HCT116 (cell line): ENCODE data around the gene TMEM131. TPM values are rescaled to one million over a fixed set of nuclear protein-coding genes. Genes with fewer than 3 reads are reported as not detected.

ENCODE experiments used
- ATAC-seq: fragments of 200-7000 bp; cut with Tn5 transposase; 2 replicates; pipeline ENCODE4 v1.9.1; 2020; ENCODE audit warnings: mild to moderate bottlenecking, moderate library complexity
- BruUV-seq: library from RNA; stranded (reverse); fragments of 400-500 nt; replicated peaks from 2 replicates; lab custom pipeline; 2021; lab: Mats Ljungman, UMichigan
- CTCF ChIA-PET: fragments of 300-600 bp; sonication (Branson Sonifier 250); formaldehyde crosslinking; loops from one replicate; lab custom pipeline; 2021; ENCODE audit warnings: antibody characterized with exemption; lab: Charles Lee
- POLR2A ChIA-PET: fragments of 300-600, 350-600 bp; sonication (Branson Sonifier 250); formaldehyde crosslinking; loops from one replicate; lab custom pipeline; 2021; ENCODE audit warnings: antibody characterized with exemption; lab: Charles Lee
- RAD21 ChIA-PET, 2 experiments: fragments of 300-600 bp; sonication (Branson Sonifier 250); formaldehyde crosslinking; loops; one replicate each; lab custom pipeline; 2023; ENCODE audit warnings: low total read pairs in 2 of 2; ENCODE audit not compliant: uncharacterized antibody in 2 of 2, unreplicated experiment in 2 of 2, low non-redundant PET in 1 of 2; lab: Charles Lee
- DNase-seq: peaks from one replicate; pipeline ENCODE4 v3.0.0-alpha.2; 2010; ENCODE audit warnings: low read depth, low spot score
- H2AFZ ChIP-seq: fragments of 200-600 bp; shearing (Covaris generic), sonication (generic); 2 replicates; pipeline ENCODE4 v1.6.1; 2017; ENCODE audit warnings: low read depth, mixed run types, mixed read lengths, antibody characterized with exemption, low read length; ENCODE audit not compliant: poor library complexity, severe bottlenecking
- H3K27ac ChIP-seq: 2 replicates; pipeline ENCODE4 v1.5.1; 2012; ENCODE audit warnings: low read depth, low read length
- H3K27me3 ChIP-seq: fragments of 200-600 bp; sonication (generic); 2 replicates; pipeline ENCODE4 v1.6.1; 2016; ENCODE audit warnings: mixed run types, low read length, mixed read lengths; ENCODE audit not compliant: insufficient read depth
- H3K36me3 ChIP-seq, 2 experiments: fragments of 200-500 bp in 1 of 2; fragments of 200-600 bp in 1 of 2; sonication (Bioruptor generic) in 1 of 2; sonication (generic) in 1 of 2; 2 replicates each; pipeline versions ENCODE4 v1.5.1 to v1.6.1; 2014 to 2016; ENCODE audit warnings: low read length in 2 of 2, inconsistent platforms in 1 of 2, mixed read lengths in 1 of 2, mixed run types in 1 of 2; ENCODE audit not compliant: insufficient read depth in 2 of 2, control insufficient read depth in 1 of 2
- H3K4me1 ChIP-seq, 2 experiments: fragments of 200-600 bp in 1 of 2; sonication (generic) in 1 of 2; 2 replicates each; pipeline versions ENCODE4 v1.5.1 to v1.6.1; 2012 to 2017; ENCODE audit warnings: low read length in 2 of 2, inconsistent platforms in 1 of 2, mild to moderate bottlenecking in 1 of 2, mixed read lengths in 1 of 2, mixed run types in 1 of 2, moderate library complexity in 1 of 2; ENCODE audit not compliant: insufficient read depth in 2 of 2, control insufficient read depth in 1 of 2
- H3K4me2 ChIP-seq: fragments of 200-600 bp; sonication (generic); 2 replicates; pipeline ENCODE4 v1.6.1; 2017; ENCODE audit warnings: mixed run types, low read length, mixed read lengths
- H3K4me3 ChIP-seq, 2 experiments: fragments of 200-600 bp in 1 of 2; sonication (generic) in 1 of 2; replicated peaks in 1 of 2; 2 replicates each; pipeline ENCODE4 v1.5.1; 2011 to 2016; ENCODE audit warnings: low read length in 2 of 2, control low read depth in 1 of 2, low read depth in 1 of 2, mild to moderate bottlenecking in 1 of 2, mixed read lengths in 1 of 2, mixed run types in 1 of 2
- H3K79me2 ChIP-seq: fragments of 200-600 bp; sonication (generic); 2 replicates; pipeline ENCODE4 v1.6.1; 2017; ENCODE audit warnings: mild to moderate bottlenecking, mixed run types, low read length, moderate library complexity, mixed read lengths; ENCODE audit not compliant: insufficient read depth
- H3K9ac ChIP-seq: fragments of 200-600 bp; sonication (generic); 2 replicates; pipeline ENCODE4 v1.6.1; 2016; ENCODE audit warnings: low read length, mixed read lengths
- H3K9me2 ChIP-seq: fragments of 200-600 bp; sonication (generic), shearing (Covaris generic); 2 replicates; pipeline ENCODE4 v1.6.1; 2017; ENCODE audit warnings: mixed run types, mild to moderate bottlenecking, moderate library complexity; ENCODE audit not compliant: insufficient read depth
- H3K9me3 ChIP-seq, 2 experiments: fragments of 200-500 bp in 1 of 2; fragments of 200-600 bp in 1 of 2; sonication (Bioruptor generic) in 1 of 2; sonication (generic) in 1 of 2; 2 replicates each; pipeline ENCODE4 v1.6.1; 2014 to 2017; ENCODE audit warnings: low read length in 2 of 2, mixed read lengths in 2 of 2, inconsistent platforms in 1 of 2, low read depth in 1 of 2, mild to moderate bottlenecking in 1 of 2, mixed run types in 1 of 2, moderate library complexity in 1 of 2; ENCODE audit not compliant: control insufficient read depth in 1 of 2, insufficient read depth in 1 of 2
- H4K20me1 ChIP-seq: fragments of 200-600 bp; sonication (generic), shearing (Covaris generic); 2 replicates; pipeline ENCODE4 v1.6.1; 2017; ENCODE audit warnings: mixed run types, mild to moderate bottlenecking, moderate library complexity; ENCODE audit not compliant: insufficient read depth
- ATF3 ChIP-seq: IDR thresholded peaks from 2 replicates; pipeline ENCODE4 v1.6.1; 2012
- CBX3 ChIP-seq: IDR thresholded peaks from 2 replicates; pipeline ENCODE4 v1.6.1; 2012; ENCODE audit warnings: low read depth
- CEBPB ChIP-seq: IDR thresholded peaks from 2 replicates; pipeline ENCODE4 v1.6.1; 2012; ENCODE audit warnings: low read depth
- ELF1 ChIP-seq: IDR thresholded peaks from 2 replicates; pipeline ENCODE4 v1.6.1; 2012; ENCODE audit warnings: low read depth, borderline replicate concordance
- EZH2phosphoT487 ChIP-seq: fragments of 200-600 bp; IDR thresholded peaks from 2 replicates; pipeline ENCODE4 v1.6.1; 2018; ENCODE audit warnings: antibody characterized with exemption, borderline replicate concordance
- FOSL1 ChIP-seq: IDR thresholded peaks from 2 replicates; pipeline ENCODE4 v1.6.1; 2012; ENCODE audit warnings: low read depth
- MAX ChIP-seq: IDR thresholded peaks from 2 replicates; pipeline ENCODE4 v1.6.1; 2012
- POLR2A ChIP-seq: IDR thresholded peaks from 2 replicates; pipeline ENCODE4 v1.7.0; 2011; ENCODE audit warnings: borderline replicate concordance; ENCODE audit not compliant: insufficient read depth, insufficient read length; ENCODE audit errors: extremely low read depth
- RAD21 ChIP-seq: IDR thresholded peaks from 2 replicates; pipeline ENCODE4 v1.6.1; 2012; ENCODE audit warnings: low read depth, mild to moderate bottlenecking
- SRF ChIP-seq: IDR thresholded peaks from 2 replicates; pipeline ENCODE4 v1.6.1; 2012; ENCODE audit warnings: low read depth
- TCF7L2 ChIP-seq: IDR thresholded peaks from 2 replicates; pipeline ENCODE4 v1.7.0; 2011; ENCODE audit warnings: borderline replicate concordance, inconsistent platforms; ENCODE audit not compliant: insufficient read depth, insufficient read length; ENCODE audit errors: extremely low read depth
- YY1 ChIP-seq: IDR thresholded peaks from 2 replicates; pipeline ENCODE4 v1.6.1; 2011; ENCODE audit warnings: low read length, low read depth, moderate library complexity, mild to moderate bottlenecking; ENCODE audit not compliant: insufficient replicate concordance; ENCODE audit errors: extremely low read depth
- ZFX ChIP-seq: fragments of 450-650 bp; IDR thresholded peaks from 2 replicates; pipeline ENCODE4 v1.6.1; 2017
- ZNF274 ChIP-seq: fragments of 200-500 bp; sonication (Bioruptor generic); IDR thresholded peaks from 2 replicates; pipeline ENCODE4 v1.6.1; 2014; ENCODE audit warnings: mild to moderate bottlenecking, low read depth, low read length, inconsistent platforms
- intact Hi-C: fragments of 100-400 bp; cut with micrococcal nuclease; formaldehyde crosslinking; loops from 2 replicates; pipeline ENCODE4 v1.10.0; 2022
- total RNA-seq: library from RNA; stranded (reverse); gene quantifications from one replicate; pipeline ENCODE4 v1.2.1, GENCODE V29; 2021; ENCODE audit not compliant: unreplicated experiment
- TF ChIP-seq, protein P1 (sequence below): IDR thresholded peaks from 2 replicates; pipeline ENCODE4 v1.6.1; 2011; ENCODE audit warnings: mild to moderate bottlenecking, low read length, moderate library complexity; ENCODE audit not compliant: insufficient replicate concordance; ENCODE audit errors: extremely low read depth

TMEM131 gene
- total RNA-seq, 1 experiment from 2014 or later = 51.5 TPM

DNA sequence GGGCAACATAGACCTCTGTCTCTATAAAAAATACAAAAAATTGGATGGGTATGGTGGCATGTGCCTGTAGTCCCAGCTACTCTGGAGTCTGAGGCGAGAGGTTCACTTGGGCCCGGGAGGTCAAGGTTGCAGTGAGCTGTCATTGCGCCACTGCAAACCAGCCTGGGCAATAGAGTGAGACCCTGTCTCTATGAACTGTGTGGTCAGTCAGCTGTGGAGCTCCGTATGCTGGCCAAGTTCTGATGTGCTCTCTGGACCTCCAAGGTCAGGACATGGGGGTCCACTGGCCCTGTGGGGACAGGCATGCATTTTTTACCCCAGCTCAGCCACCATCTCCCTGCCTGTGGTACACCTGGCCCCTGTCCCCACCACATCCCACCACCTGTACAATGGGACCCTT lies 71.6 kb downstream of the TMEM131 start:
- no peak overlapping the region for H3K9ac ChIP-seq
- RAD21 ChIA-PET = no interaction called here
- intact Hi-C loops = no loop called here
- H3K9me3 ChIP-seq = no peaks in the 10 kb centered on the region; a peak in 1 of 4 replicates
- TF ChIP-seq SRF (no peak), YY1 (no peak), TCF7L2 (no peak), RAD21 (no peak), MAX (no peak), ZFX (no peak), CEBPB (no peak), EZH2phosphoT487 (no peak), ELF1 (no peak), CBX3 (no peak), FOSL1 (no peak), POLR2A (no peak), ATF3 (no peak), ZNF274 (no peak)
- TF ChIP-seq, protein P1, sequence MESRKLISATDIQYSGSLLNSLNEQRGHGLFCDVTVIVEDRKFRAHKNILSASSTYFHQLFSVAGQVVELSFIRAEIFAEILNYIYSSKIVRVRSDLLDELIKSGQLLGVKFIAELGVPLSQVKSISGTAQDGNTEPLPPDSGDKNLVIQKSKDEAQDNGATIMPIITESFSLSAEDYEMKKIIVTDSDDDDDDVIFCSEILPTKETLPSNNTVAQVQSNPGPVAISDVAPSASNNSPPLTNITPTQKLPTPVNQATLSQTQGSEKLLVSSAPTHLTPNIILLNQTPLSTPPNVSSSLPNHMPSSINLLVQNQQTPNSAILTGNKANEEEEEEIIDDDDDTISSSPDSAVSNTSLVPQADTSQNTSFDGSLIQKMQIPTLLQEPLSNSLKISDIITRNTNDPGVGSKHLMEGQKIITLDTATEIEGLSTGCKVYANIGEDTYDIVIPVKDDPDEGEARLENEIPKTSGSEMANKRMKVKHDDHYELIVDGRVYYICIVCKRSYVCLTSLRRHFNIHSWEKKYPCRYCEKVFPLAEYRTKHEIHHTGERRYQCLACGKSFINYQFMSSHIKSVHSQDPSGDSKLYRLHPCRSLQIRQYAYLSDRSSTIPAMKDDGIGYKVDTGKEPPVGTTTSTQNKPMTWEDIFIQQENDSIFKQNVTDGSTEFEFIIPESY = no peak
- no peaks in the 10 kb centered on the region for H3K9me2 ChIP-seq
- DNase-seq (no peak), ATAC-seq (no peak)
- no peaks in the 10 kb centered on the region for H3K4me1 ChIP-seq
- no peak overlapping the region for H2AFZ ChIP-seq
- no peaks in the 10 kb centered on the region for H3K27me3 ChIP-seq
- peaks cover 63% of the 10 kb centered on the region for H3K79me2 ChIP-seq
- 0 out of 4 replicates have a peak, but pooled peaks cover 0 to 3% of the 10 kb centered on the region in 2 experiments for H3K36me3 ChIP-seq
- no peaks in the 10 kb centered on the region for H4K20me1 ChIP-seq
- BruUV-seq = no TSS peak
- no peak overlapping the region for H3K4me2 ChIP-seq
- POLR2A ChIA-PET = no interaction called here
- no peak overlapping the region for H3K27ac ChIP-seq
- H3K4me3 ChIP-seq = no peak overlapping the region
- CTCF ChIA-PET = no interaction called here
